Thoracic aorta (tissue), 2 donors: ENCODE results near the gene MEIS2. TPM values are rescaled to one million over a fixed set of nuclear protein-coding genes. Genes with fewer than 3 reads are reported as not detected.

Source experiments
- ATAC-seq: fragments of 150-250 bp; one replicate; pipeline ENCODE4 v1.8.0; 2017; ENCODE audit warnings: low read depth; ENCODE audit not compliant: insufficient number of reproducible peaks, low FRiP score
- DNase-seq: peaks from one replicate; pipeline ENCODE4 v3.0.0-alpha.2; 2020; ENCODE audit warnings: low spot score
- H3K27ac ChIP-seq, 2 donors: fragments of 200-600 bp; sonication (generic); 1 replicate in 1 of 2; 2 replicates in 1 of 2; pipeline ENCODE4 v1.5.1; 2016; ENCODE audit warnings: mild to moderate bottlenecking in 2 of 2, moderate library complexity in 2 of 2
- H3K27me3 ChIP-seq: fragments of 200-600 bp; sonication (generic); replicated peaks from 2 replicates; pipeline ENCODE4 v1.6.0; 2016; ENCODE audit warnings: mild to moderate bottlenecking; ENCODE audit not compliant: insufficient read depth
- H3K36me3 ChIP-seq: fragments of 200-600 bp; sonication (generic); one replicate; pipeline ENCODE4 v1.5.1; 2016
- H3K4me1 ChIP-seq, 2 donors: fragments of 200-600 bp; sonication (generic); 1 replicate in 1 of 2; 2 replicates in 1 of 2; pipeline versions ENCODE4 v1.5.1 to v1.6.0; 2016; ENCODE audit warnings: low read depth in 2 of 2, mild to moderate bottlenecking in 1 of 2; ENCODE audit not compliant: control insufficient read depth in 1 of 2
- H3K4me3 ChIP-seq: fragments of 200-600 bp; sonication (generic); 2 replicates; pipeline ENCODE4 v1.5.1; 2016; ENCODE audit warnings: mild to moderate bottlenecking
- H3K9me3 ChIP-seq: fragments of 200-600 bp; sonication (generic); 2 replicates; pipeline ENCODE4 v1.5.1; 2016
- total RNA-seq, 2 donors: library from RNA; depleted of rRNA; stranded (reverse); fragments of >200 nt; gene quantifications; one replicate each; pipeline versions ENCODE4 v1.1.0 to v1.2.3, GENCODE V29; 2016
- TF ChIP-seq, protein P1 (sequence below): fragments of 200-600 bp; sonication (generic); IDR thresholded peaks from one replicate; pipeline ENCODE4 v1.5.1; 2019; ENCODE audit warnings: antibody characterized with exemption

The MEIS2 gene
- total RNA-seq, 2 donors from 2014 or later = 46.4 to 57.2 TPM

DNA sequence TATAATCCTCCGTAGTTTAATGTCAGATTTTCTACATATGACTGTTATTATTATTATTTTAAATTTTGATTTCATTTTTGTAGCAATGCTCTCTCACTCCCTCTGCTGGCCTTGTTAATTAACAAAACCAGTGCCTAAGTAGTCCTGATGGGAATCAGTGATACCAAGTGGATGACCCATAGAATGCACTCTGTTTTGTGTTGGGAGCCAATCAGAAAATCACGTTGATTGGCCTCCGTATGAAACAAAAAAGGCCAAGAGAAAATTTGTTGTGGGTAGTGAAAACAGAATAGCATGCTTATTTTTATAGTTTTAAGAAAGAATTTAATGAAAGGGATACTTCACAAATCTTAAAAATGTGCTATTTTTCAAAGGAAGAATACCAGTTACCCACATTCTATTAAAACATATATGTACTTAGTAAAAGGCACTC lies 34.4 kb upstream of the MEIS2 start:
- ATAC-seq = no peak

DNA sequence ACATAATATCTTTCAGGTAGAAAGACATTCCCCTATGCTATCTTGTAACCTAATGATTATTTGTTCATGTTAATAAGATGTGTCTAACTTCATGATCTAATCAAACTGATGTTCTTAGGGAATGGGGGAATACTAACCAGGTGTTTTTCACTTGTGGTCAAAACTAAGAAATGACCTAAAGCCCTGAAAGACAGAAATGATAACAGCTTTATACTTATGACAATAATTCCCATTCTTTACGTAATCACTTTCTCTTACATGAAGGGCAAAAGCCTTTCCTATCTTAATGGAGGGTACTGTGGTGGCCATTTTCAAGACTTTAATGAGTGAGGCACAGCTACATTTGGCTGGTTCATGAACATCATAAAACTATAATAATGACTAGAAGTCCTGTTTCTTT lies 33.9 kb upstream of the MEIS2 start:
- H3K27ac ChIP-seq = no peak overlapping the region
- no peaks in the 10 kb centered on the region for H3K9me3 ChIP-seq
- no peaks in the 10 kb centered on the region for H3K27me3 ChIP-seq
- DNase-seq = no peak
- no peaks in the 10 kb centered on the region for H3K4me1 ChIP-seq
- TF ChIP-seq, protein P1, sequence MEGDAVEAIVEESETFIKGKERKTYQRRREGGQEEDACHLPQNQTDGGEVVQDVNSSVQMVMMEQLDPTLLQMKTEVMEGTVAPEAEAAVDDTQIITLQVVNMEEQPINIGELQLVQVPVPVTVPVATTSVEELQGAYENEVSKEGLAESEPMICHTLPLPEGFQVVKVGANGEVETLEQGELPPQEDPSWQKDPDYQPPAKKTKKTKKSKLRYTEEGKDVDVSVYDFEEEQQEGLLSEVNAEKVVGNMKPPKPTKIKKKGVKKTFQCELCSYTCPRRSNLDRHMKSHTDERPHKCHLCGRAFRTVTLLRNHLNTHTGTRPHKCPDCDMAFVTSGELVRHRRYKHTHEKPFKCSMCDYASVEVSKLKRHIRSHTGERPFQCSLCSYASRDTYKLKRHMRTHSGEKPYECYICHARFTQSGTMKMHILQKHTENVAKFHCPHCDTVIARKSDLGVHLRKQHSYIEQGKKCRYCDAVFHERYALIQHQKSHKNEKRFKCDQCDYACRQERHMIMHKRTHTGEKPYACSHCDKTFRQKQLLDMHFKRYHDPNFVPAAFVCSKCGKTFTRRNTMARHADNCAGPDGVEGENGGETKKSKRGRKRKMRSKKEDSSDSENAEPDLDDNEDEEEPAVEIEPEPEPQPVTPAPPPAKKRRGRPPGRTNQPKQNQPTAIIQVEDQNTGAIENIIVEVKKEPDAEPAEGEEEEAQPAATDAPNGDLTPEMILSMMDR = no peak
- no peak for ATAC-seq
- no peak overlapping the region for H3K4me3 ChIP-seq
- H3K36me3 ChIP-seq = no peaks in the 10 kb centered on the region

More for the DNA sequence above, 34.4 kb upstream of the MEIS2 start:
- Histone ChIP-seq H3K36me3 (no peaks in the 10 kb centered on the region), H3K4me1 (no peaks in the 10 kb centered on the region), H3K27ac (no peak overlapping the region), H3K27me3 (no peaks in the 10 kb centered on the region), H3K4me3 (no peak overlapping the region), H3K9me3 (no peaks in the 10 kb centered on the region)
- no peak for DNase-seq
- TF ChIP-seq, protein P1 = peak; percentile 62

DNA sequence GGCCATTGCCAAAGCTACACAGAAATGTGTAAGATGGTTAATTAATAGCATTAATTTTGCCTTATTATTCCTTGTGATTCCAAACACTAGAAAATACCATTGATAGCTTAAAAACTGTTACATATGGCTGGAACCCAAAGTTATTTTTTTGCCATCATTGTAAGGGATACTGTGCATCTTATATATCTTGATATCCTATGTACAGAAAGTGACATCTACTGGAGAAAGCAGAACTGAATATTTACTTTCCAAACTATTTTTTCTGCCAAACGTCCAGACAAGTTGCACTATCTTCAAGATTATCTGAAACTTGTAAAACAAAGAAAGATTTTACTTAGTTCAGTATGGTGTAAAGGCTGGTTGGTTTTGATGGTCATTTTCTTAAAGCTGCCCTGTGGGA lies 33.3 kb upstream of the MEIS2 start:
- Histone ChIP-seq H3K4me1 (no peaks in the 10 kb centered on the region), H3K27ac (no peak overlapping the region), H3K4me3 (no peak overlapping the region), H3K9me3 (no peaks in the 10 kb centered on the region), H3K36me3 (no peaks in the 10 kb centered on the region), H3K27me3 (no peaks in the 10 kb centered on the region)
- TF ChIP-seq, protein P1 = no peak
- ATAC-seq (no peak), DNase-seq (no peak)

DNA sequence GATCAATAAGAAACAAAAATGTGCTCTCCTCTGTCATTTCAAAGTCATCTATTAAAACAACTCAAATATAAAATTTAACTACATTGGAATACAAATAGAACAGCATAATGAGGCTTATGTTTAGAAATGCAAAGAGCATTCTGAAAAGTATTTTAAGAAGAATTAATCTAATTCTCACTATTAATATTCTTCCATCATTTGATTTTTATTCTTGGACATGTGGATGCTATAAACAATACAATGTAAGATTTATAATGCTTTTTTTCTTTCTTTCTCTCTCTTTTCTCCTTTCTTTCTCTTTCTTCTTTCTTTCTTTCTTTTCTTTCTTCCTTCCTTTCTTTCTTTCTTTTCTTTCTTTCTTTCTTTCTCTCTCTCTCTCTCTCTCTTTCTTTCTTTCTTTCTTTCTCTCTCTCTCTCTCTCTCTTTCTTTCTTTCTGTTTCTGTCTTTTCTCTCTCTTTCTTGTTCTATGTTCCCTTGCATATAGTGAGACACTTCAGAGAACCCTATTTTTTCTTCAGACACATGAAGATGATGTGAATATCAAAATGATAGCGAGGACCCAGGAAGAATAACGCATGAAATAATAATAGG lies 32.6 kb upstream of the MEIS2 start:
- no peaks in the 10 kb centered on the region for H3K9me3 ChIP-seq
- no peak overlapping the region for H3K4me3 ChIP-seq
- H3K36me3 ChIP-seq = no peaks in the 10 kb centered on the region
- ATAC-seq (no peak), DNase-seq (no peak)
- no peaks in the 10 kb centered on the region for H3K4me1 ChIP-seq
- TF ChIP-seq, protein P1 = no peak
- no peaks in the 10 kb centered on the region for H3K27me3 ChIP-seq
- no peak overlapping the region for H3K27ac ChIP-seq

DNA sequence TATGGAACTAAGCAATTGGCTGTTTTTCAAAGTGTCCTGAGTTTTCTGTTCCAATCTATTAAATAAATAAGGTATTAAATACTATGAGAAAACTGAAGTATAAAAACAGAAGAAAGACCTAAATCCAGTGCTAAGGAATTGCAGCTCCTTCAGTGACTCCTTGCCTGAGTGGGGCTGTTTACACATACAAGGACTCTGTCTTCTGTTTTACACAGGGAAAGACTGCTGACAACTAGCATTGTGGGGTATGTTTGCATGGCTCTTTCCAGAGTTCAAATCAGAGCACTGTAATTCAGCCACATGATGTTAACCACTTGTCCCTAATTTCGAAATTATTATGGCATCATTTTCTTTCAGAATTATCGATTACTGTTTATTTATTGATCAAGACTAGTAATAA lies 31.3 kb upstream of the MEIS2 start:
- H3K9me3 ChIP-seq = no peaks in the 10 kb centered on the region
- H3K27me3 ChIP-seq = no peaks in the 10 kb centered on the region
- DNase-seq (no peak), ATAC-seq (no peak)
- no peaks in the 10 kb centered on the region for H3K4me1 ChIP-seq
- TF ChIP-seq, protein P1 = no peak
- H3K36me3 ChIP-seq = no peaks in the 10 kb centered on the region
- no peak overlapping the region for H3K4me3 ChIP-seq
- no peak overlapping the region for H3K27ac ChIP-seq
